Measurements from ENCODE around the gene AIFM1. TPM values are rescaled to one million over a fixed set of nuclear protein-coding genes. Genes with fewer than 3 reads are reported as not detected.

The AIFM1 gene
- total RNA-seq, 2 donors from 2014 or later, result 57.9 to 66.5 TPM

DNA sequence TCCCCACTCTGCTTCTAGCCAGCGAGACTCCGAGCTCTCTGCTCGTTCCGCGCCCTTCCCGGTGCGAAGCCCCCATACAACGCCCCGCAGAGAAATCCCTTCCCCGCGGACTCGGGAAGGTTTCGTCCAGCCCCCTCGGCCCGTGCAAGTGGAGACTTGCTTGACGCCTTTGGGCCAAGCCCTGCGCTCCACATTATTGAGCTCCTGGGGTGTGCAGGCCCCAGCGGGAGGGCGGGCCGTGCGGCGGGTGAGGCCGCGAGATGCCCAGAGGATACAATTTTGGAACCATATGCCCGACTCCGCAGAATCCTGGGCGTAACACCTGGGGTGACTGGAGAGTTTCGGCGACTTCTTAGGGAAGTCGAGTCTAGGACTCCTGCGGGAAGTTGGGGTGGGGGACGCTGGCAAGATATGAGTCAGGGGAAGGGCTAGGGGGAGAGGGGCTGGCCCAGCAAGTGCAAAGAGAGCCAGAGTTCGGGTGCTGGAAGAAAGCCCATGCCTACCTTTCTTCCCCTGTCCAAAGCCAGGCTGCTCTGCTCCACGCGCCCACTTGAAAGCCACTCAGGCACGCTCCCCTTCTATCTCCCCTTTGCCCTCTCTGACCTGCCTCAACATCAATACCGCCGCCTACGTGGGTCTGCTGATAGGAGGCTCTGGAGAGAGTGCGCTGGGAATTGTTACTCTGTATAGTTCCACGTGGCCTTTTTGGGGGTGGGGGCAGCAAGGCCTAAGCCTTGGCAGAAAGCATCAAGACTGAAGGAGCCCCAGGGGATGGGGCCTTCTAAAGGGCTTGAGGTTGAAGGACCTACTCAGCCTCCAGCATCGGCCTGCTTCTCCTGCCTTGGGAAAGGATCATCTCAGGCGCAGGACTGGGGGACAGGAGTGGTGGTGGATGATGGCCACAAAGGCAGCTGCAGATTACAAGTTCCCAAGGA is 54.2 kb downstream of the AIFM1 start:
- H3K27ac Mint-ChIP-seq, result no peak overlapping the region
- H3K36me3 Mint-ChIP-seq, result peaks cover 0 to 4% of the 10 kb centered on the region in 2 donors
- ATAC-seq (no peak), DNase-seq (ENCODE audit: low spot score in 2 of 2) (no peak)
- no peaks in the 10 kb centered on the region for H3K9me3 Mint-ChIP-seq

DNA sequence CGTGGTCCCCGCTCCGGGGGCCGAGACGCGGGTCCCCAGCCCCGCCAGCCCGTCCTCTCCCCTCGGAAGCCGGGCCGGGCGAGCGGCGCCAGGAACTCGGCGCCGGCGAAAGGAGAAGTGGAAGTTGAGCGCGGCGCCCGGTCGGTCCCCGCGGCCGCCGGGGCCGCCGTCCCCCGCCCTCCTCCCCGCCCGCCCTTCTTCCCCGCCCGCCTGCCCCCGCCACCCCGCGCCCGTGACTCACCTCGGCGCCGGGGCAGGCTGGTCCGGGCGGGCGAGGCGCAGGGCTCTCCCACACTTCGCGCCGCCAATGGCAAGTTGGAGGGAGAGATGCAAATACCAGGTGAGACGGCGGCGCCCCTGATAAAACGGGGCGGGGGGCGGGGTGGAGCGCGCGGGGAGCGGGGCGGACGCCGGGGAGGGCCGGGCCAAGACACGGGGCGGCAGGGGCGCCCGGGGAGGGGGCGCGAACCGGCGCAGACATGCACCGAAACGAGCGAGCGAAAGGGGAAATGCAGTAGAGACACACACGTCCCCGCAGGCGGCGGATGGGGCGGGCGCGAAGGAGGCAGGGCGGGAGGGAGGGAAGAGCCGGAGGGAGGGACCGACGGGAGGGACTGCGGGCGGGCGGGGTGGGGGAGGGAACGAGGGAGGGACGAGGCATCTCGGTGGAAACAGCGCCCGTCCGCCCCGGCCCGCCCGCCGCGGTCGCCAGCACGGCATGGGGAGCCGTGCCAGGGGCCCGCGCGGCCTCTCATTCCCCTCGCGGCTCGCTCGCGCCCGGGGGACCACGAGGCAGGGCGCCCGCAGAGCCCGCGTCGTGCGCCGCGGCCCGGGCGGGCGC is 55.0 kb downstream of the AIFM1 start, which contains the start of gene ELF4:
TSS of gene ELF4 (minus strand) at position 119 of the 841 bp plus-strand sequence. CDS start 29,167 bp downstream, outside the sequence.
- DNase-seq (ENCODE audit: low spot score in 2 of 2) (peak in 1 of 2 donors; percentile 42), ATAC-seq (peak; percentile 76 to 77)
- Mint-ChIP-seq H3K27ac (peak within 1 kb of the TSS; percentile 84 to 90), H3K9me3 (no peaks in the 10 kb centered on the region), H3K36me3 (peaks cover 0 to 4% of the 10 kb centered on the region in 2 donors)

DNA sequence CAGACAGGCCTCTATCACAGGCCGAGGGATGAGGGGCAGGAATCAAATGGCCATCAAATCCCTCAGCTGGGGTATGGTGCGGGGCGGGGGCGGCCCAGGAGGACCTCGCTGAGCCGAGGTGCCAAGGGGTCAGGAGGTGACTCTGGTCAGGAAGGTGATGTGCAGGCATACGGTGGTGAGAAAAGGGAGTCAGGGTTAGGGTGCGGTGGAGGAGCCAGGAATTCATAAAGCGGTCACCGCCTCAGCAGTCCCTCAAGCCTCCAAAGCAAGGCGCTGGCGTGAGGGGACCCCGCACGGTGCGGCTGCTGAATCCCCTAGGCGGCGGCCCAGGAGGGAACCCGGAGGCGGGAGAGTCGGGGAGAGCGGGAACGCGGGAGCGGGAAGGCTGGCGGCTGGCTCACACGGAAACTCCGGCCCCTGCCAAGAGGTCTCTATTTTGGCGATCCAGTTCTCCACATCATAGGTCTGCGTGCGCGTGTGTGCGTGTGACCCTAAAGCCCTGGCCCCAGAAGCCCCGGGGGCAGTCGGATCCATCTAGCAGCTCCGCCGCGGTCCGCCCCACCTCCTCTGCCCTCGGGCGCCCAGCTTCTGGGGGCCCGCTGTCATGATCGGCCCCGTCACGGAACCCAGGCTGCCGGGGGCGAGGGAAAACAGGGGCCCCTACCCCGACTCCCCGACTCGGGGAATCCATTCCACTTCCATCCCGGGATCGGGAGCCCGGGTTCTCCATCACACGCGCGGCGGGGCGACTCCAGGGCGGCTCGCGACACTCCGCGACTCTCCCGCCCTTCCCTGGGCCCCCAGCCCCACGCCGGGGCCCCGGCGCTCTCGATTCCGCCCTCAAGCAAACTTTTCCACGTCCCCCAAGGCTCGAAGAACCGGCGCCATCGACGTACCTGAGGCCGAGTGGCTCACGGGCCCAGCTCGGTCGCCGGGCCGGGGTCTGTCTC is 55.9 kb downstream of the AIFM1 start:
- Mint-ChIP-seq H3K27ac (peak overlapping the region; percentile 84 to 90), H3K36me3 (peaks cover 0 to 4% of the 10 kb centered on the region in 2 donors), H3K9me3 (no peaks in the 10 kb centered on the region)
- DNase-seq (ENCODE audit: low spot score in 2 of 2) (no peak), ATAC-seq (peak in 1 of 2 donors; percentile 26)

DNA sequence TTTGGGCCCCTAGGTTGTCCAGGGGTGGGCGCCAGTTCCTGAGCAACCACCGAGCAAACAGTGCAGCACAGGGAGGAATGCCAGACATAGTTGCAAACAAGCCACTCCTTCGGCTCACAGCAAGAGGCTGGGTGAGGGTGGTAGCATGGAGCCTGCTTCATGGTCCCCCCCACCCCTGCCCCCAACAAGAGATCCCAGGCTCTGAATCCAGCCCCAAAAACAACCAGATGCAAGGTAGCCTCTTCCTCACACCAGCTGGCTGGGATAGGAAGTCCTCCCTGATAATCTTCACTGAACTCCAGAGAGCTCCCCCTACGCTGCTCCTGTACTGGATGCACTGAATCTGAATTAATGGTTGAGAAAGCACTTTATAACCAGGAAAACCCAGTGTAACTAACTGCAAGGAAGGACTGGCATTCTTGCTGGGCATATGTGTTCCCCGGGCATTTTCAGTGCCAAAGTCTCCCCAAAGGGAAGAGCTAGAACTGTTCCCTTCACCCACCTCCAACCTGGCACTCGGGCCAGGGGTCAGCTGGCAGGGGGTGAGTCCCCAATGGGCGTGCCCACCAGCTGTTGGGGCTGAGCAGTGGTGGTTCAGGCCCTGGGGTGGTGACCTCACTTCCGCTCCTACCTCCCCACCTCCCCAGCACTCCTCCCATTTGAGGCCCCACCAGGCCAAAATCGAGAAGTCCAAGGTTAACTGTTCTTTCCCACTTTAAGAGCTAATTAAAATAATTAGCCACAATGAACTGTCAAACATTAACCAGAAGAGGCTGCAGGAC is 56.8 kb downstream of the AIFM1 start:
- peaks cover 0 to 4% of the 10 kb centered on the region in 2 donors for H3K36me3 Mint-ChIP-seq
- ATAC-seq, result peak; percentile 71 to 76
- no peaks in the 10 kb centered on the region for H3K9me3 Mint-ChIP-seq
- peak in 1 of 2 donors; percentile 17 for DNase-seq (ENCODE audit: low spot score in 2 of 2)
- peak overlapping the region; percentile 84 to 90 for H3K27ac Mint-ChIP-seq

DNA sequence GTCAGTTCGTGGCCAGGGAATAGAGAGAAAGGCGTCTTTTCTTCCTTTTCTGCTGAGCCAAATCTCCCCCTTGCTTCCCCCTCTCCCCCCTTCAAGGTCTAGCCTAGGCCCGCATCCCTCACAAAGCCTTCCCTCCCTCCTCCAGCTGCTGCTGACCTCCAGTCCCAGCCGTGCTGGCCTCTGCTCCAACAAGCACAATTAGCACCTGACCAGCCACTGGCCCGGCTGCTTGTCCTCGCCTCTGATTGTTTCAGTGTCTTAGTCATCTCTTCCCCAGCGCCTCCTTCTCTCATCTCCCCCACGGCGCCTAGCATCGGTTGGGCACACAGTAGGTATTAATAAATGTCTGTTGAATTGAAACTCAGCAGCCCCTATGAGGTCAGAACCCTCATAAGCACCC is 59.6 kb downstream of the AIFM1 start:
- DNase-seq (ENCODE audit: low spot score in 2 of 2), result no peak
- H3K27ac Mint-ChIP-seq, result peak overlapping the region; percentile 35 to 74

DNA sequence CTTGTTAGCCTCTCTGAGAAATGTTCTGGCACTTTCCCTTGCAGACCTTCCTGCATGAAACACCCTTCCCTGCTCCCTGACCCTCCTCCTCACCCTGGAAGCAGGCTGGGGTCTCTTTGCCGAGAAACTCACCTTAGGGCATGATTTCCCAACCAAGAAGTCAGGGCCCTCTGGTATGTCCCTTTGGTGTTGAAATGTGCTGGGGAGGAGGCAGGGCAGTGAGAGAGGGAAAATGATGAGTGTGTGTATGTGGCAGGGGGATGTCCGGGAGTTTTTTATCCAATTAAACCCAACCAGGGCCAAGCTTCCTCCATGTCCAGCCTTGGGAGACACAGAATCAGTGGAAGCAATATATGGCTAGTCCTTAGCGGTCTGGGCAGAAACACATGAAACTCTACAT is 60.4 kb downstream of the AIFM1 start:
- Mint-ChIP-seq H3K36me3 (peaks cover 4 to 8% of the 10 kb centered on the region in 2 donors), H3K27ac (no peak overlapping the region)
- no peak for ATAC-seq

More for the DNA sequence above, 59.6 kb downstream of the AIFM1 start:
- H3K36me3 Mint-ChIP-seq, result peaks cover 2 to 4% of the 10 kb centered on the region in 2 donors
- H3K9me3 Mint-ChIP-seq, result no peaks in the 10 kb centered on the region
- no peak for ATAC-seq

DNA sequence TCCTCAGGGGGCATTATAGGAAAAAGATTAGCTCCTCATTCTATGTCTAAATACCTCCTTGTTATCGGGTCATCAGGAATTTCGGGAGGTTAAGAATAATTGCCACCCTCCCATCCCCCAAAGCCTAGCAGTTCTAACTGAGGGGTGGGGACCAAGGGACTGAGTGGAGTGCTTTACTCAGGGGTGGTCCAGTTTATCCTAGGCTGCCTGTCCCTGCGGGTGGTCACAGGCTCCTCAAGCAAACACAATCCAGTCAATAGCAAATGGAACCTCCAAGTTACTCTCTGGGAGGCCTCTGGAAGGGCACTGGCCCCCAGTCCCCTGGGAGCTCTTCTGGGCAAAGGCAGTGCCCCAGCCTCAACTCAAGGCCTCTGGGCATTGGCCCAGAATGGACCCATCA is 62.0 kb downstream of the AIFM1 start:
- DNase-seq (ENCODE audit: low spot score in 2 of 2), result no peak

More for the DNA sequence above, 60.4 kb downstream of the AIFM1 start:
- DNase-seq (ENCODE audit: low spot score in 2 of 2), result no peak
- H3K9me3 Mint-ChIP-seq, result no peaks in the 10 kb centered on the region

DNA sequence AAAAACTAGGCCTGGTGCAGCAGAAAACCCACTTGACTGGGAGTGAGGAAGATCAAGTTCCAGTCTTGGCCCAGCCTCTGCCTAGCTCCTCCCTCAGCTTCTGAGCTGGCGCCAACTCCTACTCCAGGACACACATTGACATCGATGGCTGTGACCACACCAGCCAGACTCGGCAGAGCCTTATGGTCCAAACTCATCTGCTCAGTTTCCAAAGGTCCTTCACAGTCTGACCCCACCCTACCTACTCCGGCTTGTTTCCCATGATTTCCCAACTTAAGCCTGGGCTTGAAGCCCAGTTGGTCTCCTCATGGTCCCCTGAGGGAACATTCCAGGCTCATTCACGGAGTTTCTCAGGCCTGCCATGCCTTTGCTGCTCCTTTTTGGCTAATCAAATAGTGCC is 65.5 kb downstream of the AIFM1 start:
- no peak for ATAC-seq
- H3K27ac Mint-ChIP-seq, result peak overlapping the region in 1 of 2 donors; percentile 35

More for the DNA sequence above, 62.0 kb downstream of the AIFM1 start:
- Mint-ChIP-seq H3K36me3 (peaks cover 0 to 8% of the 10 kb centered on the region in 2 donors), H3K27ac (no peak overlapping the region), H3K9me3 (no peaks in the 10 kb centered on the region)
- no peak for ATAC-seq

DNA sequence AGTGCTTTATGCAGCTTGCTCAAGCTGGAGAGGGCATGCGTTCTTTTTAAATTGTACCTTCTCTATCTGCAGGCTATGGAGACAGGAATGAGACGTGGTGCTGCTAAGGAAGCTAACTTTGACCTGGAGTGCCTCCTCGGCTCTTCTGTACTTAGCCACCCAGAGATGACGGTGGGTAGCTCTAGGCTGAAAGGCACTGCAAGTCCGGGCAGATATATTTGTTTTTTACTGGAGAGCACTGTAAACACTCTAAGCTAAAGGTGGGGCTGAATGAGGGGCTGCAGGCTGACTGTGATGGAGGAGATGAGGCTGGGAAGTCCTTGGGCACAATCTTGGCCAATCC is 67.5 kb downstream of the AIFM1 start:
- Mint-ChIP-seq H3K36me3 (peaks cover 0 to 8% of the 10 kb centered on the region in 2 donors), H3K27ac (peak overlapping the region; percentile 54 to 86), H3K9me3 (no peaks in the 10 kb centered on the region)
- ATAC-seq (no peak), DNase-seq (ENCODE audit: low spot score in 2 of 2) (no peak)

More for the DNA sequence above, 65.5 kb downstream of the AIFM1 start:
- Mint-ChIP-seq H3K9me3 (no peaks in the 10 kb centered on the region), H3K36me3 (peaks cover 0 to 8% of the 10 kb centered on the region in 2 donors)
- no peak for DNase-seq (ENCODE audit: low spot score in 2 of 2)

DNA sequence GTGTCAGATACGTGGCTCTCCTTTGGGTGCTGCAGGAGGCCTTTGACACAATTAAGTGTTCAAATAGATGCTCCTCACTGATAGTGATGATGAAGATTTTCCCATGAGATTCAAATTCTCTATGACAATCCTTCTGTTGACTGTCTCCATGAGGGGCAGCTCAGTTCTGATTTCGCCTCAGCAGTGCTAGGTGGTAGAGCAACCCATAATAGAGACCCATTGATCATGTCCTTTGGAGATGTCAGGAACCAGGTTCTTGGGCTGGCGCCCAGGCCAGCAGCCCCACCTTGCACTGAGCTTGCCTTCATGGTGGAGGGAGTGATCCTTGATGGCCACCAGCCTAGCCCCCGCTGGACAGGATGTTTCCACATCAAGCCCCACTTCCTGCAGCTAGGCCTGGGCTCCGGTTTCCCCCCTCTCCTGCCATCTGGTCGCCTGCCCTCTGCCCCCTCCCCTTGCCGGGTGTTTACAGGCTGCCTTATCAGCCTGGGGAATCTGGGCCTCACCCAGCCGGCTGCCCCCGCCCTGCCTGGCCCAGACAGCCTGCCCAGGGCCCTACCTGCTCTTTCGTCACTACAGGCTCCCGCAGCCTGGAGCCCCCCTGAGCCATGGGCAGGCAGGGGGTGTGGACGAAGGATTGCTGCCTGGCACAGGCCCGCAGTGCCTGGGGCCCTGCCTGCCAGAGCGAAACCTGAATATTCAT is 68.0 kb downstream of the AIFM1 start:
- Mint-ChIP-seq H3K36me3 (peaks cover 0 to 8% of the 10 kb centered on the region in 2 donors), H3K27ac (peak overlapping the region in 1 of 2 donors; percentile 54), H3K9me3 (no peaks in the 10 kb centered on the region)
- ATAC-seq (peak in 1 of 2 donors; percentile 36), DNase-seq (ENCODE audit: low spot score in 2 of 2) (no peak)

DNA sequence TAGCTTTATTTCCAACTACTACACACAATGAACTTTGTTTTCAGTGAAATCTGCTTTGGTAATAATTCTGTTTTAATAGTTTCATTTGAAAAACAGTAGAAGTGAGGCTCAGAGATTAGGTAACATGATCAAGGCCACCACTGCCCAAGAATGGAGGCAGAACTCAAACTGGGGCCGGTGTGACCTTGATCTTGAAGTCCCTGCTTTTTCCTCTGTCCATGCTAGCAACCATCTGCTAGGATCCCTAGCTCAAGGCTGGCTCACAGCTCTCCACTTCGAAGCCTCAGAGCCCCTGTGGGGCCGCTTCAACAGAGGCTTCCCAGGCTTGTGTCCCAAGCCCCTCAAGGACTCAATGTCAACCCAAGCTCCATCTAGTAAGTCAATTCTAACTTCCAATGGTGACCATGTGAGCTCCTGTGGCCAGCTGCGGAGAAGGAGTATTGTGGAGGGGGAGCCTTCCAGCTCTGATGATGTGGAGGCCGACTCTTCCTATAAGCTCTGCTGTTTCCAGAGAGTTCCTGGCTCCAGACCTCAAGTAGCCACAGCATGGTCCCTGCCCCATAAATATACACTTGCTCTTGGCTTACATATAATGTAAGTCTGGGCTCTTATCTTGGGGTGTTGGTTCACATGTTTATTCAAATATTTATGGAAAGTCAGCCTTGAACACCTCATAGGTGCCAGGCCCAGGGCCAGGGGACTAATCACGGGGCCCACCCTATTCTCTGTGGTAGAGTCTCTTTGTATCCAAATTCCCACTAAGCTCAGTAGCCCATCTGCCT is 70.2 kb downstream of the AIFM1 start:
- H3K27ac Mint-ChIP-seq, result no peak overlapping the region
- DNase-seq (ENCODE audit: low spot score in 2 of 2), result no peak
- ATAC-seq, result no peak
- no peaks in the 10 kb centered on the region for H3K9me3 Mint-ChIP-seq
- no peaks in the 10 kb centered on the region for H3K36me3 Mint-ChIP-seq

DNA sequence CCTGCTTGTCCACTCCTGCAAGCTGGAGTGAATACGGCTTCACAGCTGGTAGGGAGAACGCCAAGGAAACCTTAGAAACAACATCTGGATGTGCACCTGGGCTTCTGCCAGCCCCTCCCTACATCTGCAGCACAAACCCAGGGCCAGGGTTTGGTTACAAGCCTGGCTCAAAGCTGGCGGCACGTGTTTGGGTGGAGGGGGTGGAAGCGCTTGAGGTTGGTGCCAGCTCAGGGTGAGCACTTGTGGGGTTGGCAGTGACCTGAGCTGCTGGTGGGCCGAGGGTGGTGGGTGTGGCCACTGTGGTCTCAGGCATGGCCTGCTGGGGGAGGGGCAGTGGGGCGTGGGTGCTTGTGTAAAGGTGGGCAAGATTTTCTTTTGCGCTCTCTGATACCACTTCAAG is 70.9 kb downstream of the AIFM1 start:
- Mint-ChIP-seq H3K27ac (no peak overlapping the region), H3K36me3 (no peaks in the 10 kb centered on the region), H3K9me3 (no peaks in the 10 kb centered on the region)
- ATAC-seq (no peak), DNase-seq (ENCODE audit: low spot score in 2 of 2) (no peak)

DNA sequence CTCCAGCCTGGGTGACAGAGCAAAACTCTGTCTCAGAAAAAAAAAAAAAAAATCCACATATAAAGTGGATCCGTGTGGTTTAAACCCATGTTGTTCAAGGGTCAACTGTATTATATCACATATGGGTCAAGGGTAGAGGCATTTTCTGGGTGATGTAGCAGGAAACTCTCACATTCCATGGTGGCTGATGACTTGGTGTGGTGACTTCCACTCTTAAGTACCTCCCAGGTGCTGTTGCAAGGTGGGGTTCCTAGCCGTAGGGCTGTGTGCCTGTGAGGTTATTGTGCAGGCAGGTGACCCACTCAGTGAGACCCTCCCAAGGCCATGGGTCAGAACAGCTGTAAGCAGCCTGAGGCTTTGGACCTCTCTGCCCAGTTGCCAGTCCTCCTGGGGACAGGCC is 72.4 kb downstream of the AIFM1 start:
- Mint-ChIP-seq H3K36me3 (no peaks in the 10 kb centered on the region), H3K27ac (no peak overlapping the region), H3K9me3 (no peaks in the 10 kb centered on the region)
- ATAC-seq (no peak), DNase-seq (ENCODE audit: low spot score in 2 of 2) (no peak)

DNA sequence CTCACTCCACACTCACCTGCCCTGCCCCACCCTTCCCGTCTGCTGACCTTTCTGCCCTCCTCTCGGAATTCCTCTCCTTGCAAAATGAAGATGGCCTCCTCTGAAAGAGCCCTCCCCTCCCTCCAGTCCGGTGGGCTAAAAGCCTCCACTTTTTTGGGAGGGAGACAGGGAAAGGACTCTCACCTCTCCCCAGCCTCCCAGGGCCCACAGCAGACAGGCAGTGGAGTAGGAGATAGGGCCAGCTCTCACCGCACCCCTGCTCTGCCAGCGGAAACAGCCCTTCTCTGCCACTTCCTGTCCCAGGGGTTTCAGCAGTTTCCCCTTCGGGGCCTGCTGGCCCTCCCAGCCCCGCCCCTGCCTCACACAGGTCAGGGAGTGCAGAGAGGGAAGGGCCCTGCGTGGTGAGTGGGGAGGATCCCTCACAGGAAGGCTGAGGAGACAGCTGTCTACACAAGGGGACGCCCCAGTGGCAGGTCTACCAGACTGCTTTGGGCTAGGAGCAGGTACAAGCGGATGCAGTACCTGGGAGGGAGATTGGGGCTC is 73.6 kb downstream of the AIFM1 start:
- H3K27ac Mint-ChIP-seq, result peak overlapping the region; percentile 84 to 94
- ATAC-seq, result peak; percentile 97 to 99
- no peaks in the 10 kb centered on the region for H3K36me3 Mint-ChIP-seq
- H3K9me3 Mint-ChIP-seq, result no peaks in the 10 kb centered on the region
- peak; percentile 71 to 88 for DNase-seq (ENCODE audit: low spot score in 2 of 2)

Measured in activated naive CD4-positive, alpha-beta T cell treated with anti-CD3 and anti-CD28 coated beads, Interleukin-2, amount 50 U/mL, for 72 hours (primary cell).